ENCODE measurements around the gene IFFO2. TPM values are rescaled to one million over a fixed set of nuclear protein-coding genes. Genes with fewer than 3 reads are reported as not detected.
"Not testable (repeated sequence)": the region's sequence is repeated elsewhere in the genome, so short reads cannot be mapped to it uniquely, and the experiment has no call there.

IFFO2 gene
- polyA plus RNA-seq, 4 donors = 23.7 to 27.4 (median 25.2) TPM

DNA sequence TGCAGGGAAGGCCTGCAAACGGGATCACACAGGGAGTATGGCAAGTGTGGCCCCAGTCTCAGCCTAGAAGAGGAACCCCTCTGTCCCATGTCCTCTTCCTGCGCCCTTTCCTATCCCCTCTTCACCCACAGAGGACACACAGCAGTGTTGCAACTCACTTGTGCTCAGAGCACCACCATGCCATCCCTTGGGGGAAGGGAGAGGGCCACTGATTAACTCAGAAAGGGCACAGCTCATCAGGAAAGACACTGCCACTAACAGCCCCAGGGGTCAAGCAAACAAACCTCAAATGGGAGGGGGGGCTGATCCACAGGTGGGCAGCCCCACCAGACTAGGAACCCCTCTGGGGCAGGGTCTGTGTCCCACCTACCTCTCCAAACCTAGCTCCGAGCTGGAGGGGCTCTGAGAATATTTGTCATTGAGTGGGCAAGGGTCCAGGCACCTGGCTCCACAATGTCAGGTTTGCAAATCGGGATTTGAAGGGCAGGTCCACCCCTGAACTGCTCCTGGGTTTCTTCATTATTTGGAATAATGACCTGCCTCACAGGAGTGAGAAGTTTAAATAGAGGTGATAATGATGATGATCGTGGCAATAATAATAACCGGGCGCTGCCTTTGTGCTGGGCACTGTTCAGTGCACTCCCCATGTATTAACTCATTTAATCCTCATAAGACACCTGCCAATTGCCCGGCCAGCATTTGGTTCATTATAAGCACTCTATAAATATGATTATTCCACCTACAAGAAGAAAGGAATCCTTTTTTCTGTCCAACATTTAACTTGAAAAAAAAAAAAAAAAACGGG lies 55.1 kb downstream of the IFFO2 start:
- no peak for DNase-seq (ENCODE audit: low read depth in 4 of 4, low spot score in 3 of 4)

DNA sequence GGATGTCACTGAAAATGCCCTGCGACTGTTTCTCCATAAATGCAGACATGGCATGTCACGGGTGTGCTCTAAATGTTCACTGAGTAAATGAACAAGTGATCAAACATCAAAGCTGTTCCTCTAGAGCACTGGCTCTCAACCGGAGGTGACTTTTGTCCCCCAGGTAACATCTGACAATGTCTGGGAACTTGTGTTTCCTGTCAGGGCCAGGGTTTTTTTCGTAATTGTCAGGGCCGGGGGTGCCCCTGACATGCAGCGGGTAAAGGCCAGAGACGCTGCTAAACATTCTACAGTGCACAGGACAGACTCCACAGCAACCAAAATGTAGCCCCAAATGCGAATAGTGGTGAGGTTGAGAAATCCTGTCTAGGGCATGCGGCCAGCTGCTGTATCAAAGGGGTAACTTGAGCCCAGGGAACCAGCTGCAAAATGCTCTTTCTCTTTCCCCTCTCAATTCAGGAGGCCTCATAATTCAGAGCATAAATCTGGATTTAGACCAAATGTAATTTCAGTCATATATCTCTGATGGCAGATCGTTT lies 56.1 kb downstream of the IFFO2 start:
- DNase-seq (ENCODE audit: low read depth in 4 of 4, low spot score in 3 of 4) = no peak

DNA sequence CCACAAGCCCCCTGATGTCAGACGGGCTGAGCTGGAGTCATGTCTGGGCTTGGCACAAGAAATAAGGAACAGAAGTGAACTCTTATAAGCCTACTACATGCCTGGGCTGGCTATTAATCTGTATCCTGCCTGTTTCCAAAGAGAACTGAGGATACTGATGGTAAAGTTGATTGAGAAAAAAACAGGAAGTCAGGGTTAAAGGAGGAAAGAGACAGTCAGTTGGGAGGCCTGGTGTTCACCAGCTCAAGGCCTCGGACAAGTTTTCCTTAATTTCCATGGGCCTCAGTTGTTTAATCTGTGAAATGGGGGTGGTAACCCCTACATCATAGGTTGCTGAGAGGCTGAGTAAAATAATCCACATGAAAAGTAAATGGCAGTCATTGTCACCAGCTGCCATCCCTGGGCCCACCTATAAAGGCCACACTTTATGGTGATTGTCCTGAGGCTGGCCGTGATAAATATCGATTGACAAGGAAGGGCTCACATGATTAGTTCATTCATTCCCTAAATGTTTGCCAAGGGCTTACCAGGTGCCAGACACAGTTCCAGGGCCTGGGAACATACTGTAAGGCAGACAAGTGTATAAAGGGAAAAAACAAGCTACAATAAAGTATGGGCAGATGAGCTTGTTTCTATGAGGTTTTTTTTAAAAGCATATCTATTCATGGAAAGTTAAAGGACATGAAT lies 57.0 kb downstream of the IFFO2 start:
- no peak for DNase-seq (ENCODE audit: low read depth in 4 of 4, low spot score in 3 of 4)

DNA sequence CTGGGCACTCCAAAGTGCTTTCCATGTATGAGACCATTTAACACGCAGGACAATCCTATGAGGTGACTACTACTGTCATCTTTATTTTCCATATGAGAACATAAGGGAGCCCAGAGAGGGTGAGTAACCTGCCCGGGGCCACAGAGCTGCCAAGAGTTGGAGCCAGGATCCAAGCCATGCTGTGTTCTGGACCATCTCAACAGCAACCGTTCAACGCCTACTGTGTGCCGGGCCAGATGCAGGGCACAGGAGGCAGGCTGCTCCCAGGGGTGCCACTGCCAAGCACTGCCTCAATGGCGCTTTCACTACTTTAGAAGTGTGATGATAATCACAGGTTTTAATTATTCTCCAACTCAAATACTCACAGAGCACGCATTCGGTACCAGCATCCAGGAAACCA lies 57.9 kb downstream of the IFFO2 start:
- no peak for DNase-seq (ENCODE audit: low read depth in 4 of 4, low spot score in 3 of 4)

DNA sequence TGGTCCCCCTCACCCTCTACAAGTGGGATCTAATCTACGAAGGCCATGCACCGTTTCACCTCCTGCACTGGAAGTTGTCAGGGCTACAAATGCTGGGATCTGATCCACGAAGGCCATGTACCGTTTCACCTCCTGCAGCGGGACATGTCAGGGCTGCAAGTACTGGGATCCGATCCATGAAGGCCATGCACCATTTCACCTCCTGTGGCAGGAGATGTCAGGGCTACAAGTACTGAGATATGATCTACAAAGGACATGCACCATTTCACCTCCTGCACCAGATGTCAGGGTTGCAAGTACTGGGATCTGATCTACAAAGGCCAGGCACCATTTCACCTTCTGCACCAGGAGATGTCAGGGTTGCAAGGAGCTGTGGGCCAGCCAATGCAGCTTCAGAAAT lies 61.2 kb downstream of the IFFO2 start:
- no peak for DNase-seq (ENCODE audit: low read depth in 4 of 4, low spot score in 3 of 4)

DNA sequence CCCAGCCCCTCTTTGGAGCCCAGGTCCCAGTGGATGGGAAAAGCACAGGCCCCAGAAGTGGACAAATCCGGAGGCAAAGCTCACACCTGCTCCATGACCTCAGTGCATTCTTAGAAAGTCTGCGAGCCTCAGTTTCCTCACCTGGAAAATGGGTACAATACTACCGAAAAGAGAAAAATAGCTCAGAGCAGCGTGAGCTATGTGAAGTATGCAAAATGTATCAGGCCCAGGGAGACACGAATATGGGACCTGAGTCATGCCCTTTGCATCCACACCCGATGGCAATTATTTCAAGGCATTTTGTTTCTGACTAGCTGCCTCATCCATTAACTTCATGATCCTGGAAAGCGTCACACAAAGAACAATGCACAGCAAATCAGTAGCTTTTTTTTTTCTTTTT lies 63.4 kb downstream of the IFFO2 start:
- no peak for DNase-seq (ENCODE audit: low read depth in 4 of 4, low spot score in 3 of 4)

DNA sequence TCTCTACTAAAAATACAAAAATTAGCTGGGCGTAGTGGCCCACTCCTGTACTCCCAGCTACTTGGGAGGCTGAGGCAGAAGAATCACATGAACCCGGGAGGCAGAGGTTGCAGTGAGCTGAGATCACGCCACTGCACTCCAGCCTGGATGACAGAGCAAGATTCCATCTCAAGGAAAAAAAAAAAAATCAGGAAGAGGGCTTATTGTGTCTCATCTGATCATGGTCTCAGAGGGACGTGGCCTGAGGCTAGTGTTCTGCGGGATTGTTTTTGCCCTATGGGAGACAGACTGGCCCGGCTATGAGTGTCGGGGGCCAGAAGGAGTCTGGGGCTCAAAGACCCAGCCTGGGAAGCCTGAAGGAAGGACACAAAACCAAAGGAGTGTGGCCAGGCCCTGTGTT lies 64.6 kb downstream of the IFFO2 start:
- not testable (repeated sequence) for DNase-seq (ENCODE audit: low read depth in 4 of 4, low spot score in 3 of 4)

DNA sequence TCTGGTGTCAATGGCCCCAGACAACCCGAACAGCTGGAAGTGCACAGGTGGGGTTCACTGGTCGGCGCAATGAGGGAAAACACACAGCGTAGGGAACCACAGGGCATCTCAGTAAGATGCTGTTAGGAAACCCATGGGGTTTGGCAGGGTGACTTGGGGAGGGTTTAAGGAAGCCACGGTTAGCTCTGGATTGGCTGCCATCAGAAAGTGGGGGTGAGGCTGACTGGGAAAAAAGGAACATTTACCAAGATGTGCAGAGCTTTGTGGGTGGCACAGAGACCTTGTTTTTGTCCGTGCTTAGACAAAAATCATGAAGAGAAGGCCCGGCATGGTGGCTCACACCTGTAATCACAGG lies 65.1 kb downstream of the IFFO2 start:
- DNase-seq (ENCODE audit: low read depth in 4 of 4, low spot score in 3 of 4) = no peak

DNA sequence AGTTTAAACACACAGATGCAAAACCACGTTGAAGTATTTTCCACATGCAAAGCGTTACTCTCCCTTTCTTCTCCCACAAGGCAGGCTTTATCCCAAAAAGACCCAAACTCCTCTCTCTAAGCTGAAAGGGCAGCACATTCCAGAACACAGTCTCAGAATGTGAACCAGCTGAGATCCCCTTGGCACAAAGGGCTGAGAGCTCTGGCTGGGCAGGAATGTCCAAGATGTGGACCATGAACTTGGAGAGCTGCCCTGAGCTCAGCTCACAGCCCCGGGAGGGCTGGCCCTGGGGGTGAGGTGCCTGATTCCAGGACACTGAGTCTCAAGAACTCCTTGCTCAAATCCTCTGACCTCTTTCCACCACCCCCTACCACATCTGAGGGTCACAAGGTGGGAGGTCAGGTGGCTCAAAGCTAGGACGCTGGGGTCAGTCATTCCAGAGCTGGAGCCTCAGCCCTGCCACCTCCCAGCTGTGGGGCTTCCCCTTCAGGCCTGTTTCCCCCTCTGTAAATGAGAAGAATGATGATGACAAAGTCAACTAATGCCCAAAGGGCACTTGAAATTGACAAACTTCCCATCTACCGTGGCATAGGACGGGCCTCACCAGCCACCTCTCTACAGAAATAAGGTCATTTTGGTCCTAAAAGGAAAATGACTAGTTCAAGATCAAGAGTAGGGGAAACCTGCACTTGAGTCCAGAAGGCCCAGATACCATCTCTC lies 65.6 kb downstream of the IFFO2 start:
- no peak for DNase-seq (ENCODE audit: low read depth in 4 of 4, low spot score in 3 of 4)

DNA sequence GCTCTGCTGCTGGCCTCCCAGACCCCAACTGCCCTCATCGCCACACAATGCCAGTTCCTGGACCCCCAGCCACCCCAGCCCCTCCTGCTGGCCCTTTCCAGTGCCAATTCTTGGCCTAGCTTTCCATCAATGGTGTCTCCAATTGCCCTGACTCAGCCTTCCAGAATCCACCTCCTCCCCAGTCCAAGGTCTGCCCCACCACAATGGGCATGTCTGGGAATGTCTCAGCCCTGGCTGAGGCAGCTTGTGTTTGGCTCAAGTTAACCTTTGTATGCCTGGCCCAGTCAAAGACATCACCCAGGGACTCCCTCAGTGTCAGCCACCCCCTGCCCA lies 70.5 kb downstream of the IFFO2 start:
- DNase-seq (ENCODE audit: low read depth in 4 of 4, low spot score in 3 of 4) = no peak

DNA sequence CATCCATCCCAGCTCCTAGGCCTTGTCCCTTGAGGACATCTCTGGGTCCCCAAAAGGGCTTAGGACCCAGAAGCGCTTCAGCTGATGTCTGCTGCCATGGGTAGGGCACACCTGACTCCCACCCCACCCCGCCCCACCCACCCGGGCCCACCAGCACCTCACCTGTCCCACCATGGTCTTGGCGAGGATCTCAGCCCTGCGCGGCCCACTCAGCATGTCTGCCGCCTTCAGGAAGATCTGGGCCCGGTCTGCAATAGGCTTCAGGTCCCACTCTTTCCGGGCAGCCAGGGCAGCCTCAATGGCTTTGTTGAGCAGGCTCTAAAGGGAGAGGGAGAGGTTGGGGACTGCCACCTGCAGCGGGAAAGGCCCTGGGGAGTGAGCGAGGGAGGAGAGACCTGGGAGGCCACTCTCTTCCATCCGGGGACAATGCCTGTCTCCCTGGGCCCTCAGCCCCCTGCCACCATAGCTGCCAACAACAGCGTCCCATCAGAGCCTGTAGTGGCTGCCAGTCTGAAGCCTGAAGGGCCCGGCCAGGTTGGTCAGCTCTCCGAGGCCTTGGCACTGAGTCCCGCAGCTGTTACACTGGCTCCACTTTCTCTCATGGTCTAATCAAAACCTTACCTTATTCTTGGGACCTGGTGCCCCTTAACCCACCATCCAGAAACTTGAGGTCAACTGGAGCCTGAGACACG lies 71.0 kb downstream of the IFFO2 start:
- DNase-seq (ENCODE audit: low read depth in 4 of 4, low spot score in 3 of 4) = no peak

DNA sequence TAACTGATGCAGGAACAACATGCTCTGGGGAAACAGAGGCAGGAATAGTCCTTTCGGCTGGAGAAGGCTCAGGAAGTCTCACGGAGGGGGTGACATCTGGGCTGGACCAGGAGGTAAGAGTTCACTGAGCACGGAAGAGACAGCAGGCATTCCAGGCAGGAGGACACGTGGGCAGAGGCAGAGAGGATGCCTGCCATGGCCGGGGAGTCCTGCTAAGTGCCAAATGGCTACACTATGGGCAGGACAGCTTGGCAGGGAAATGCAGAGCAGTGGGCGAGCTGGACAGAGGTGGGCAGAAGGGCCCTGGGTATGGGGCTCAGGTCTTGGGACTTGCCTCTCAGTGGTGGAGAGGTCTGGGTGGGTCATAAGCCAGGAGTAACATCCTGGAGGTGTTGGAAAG lies 71.7 kb downstream of the IFFO2 start:
- DNase-seq (ENCODE audit: low read depth in 4 of 4, low spot score in 3 of 4) = no peak

DNA sequence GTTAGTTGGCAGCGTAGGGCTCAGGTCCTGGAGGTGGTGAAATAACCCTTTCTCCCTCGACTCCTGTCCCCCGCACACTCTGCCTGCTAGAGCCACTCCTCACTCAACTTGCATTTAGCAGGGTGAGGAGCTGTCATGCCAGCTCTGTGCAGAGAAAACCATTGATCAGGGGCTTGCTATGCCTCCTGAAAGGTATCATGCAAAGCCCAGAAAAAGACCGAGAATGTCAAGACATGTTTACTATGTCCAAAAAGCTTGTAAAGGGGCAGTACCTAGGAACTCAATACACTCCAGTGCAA lies 72.1 kb downstream of the IFFO2 start:
- DNase-seq (ENCODE audit: low read depth in 4 of 4, low spot score in 3 of 4) = no peak

DNA sequence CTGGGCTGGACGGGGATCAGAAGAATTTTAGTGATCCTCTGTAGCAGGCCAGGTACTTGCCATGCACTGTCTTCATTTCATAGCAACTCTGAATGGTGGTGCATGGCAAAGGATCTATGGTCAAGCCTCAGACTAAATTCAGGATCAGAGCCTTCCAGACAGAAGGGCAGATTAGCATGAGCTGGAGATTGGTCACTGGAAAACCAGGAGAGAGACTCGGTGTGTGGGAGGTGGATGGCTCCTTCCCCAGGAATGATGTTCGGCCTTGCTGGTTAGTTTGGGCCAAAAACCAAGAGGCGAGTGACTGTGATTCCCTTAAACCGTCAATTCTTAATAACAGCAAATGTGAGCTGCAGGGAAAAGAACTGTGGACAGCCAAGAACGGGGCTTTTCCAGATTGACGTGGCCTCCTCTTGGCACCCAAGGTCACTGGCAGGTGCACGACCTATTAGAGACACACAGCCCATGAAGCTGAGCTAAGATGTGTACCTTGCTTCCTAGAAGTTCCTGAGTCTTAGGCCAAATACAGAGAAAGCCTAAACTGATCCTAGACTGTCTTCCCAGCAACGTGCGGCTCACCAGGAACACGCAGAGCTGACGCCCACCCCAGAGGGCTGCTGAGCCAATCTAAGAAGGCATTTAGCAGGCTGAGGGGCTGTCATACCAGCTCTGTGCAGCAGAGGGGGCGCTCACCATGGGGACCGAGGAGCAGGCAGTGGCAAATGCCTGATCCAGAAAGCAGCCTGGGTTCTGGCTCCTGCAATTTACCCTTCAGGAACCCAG lies 72.6 kb downstream of the IFFO2 start:
- peak in 1 of 4 donors; percentile 49 for DNase-seq (ENCODE audit: low read depth in 4 of 4, low spot score in 3 of 4)

DNA sequence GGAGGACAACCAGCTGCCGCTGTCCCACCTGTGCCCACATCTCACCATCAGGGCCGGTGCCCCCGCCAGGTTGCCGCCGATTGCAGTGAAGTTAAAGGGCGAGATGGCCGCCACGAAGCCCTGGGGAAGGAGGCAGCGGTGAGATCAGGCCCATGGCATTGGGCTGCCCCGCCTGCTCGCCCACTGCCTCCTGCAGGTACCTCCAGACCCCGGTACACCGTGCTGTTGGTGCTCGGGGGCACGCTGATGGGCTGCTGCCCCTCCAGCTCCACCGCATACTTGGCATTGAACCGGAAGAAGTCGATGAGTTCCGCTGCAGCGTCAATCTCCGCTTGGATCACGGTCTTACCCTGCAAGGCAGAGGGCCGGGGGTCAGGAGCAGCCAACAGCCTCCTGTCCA lies 73.4 kb downstream of the IFFO2 start:
- no peak for DNase-seq (ENCODE audit: low read depth in 4 of 4, low spot score in 3 of 4)

DNA sequence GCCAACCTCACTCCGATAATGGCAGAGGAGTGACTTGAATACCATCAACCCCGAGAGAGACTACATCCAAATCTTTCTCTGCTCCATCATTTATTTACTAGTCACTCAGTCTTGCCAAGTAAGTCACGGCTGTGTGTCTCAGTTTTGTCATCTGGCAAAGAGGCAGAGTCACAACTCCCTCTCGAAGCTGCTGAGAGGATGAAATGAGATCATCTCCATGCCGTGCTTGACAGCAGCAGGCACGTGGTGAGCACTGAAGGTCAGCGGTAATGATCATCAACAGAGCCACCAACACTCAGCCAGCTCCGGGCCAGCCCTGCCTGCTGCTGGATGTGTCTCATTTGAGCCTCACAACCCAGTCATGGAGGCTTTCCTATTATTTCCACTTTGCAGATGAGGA lies 74.0 kb downstream of the IFFO2 start:
- DNase-seq (ENCODE audit: low read depth in 4 of 4, low spot score in 3 of 4) = no peak

DNA sequence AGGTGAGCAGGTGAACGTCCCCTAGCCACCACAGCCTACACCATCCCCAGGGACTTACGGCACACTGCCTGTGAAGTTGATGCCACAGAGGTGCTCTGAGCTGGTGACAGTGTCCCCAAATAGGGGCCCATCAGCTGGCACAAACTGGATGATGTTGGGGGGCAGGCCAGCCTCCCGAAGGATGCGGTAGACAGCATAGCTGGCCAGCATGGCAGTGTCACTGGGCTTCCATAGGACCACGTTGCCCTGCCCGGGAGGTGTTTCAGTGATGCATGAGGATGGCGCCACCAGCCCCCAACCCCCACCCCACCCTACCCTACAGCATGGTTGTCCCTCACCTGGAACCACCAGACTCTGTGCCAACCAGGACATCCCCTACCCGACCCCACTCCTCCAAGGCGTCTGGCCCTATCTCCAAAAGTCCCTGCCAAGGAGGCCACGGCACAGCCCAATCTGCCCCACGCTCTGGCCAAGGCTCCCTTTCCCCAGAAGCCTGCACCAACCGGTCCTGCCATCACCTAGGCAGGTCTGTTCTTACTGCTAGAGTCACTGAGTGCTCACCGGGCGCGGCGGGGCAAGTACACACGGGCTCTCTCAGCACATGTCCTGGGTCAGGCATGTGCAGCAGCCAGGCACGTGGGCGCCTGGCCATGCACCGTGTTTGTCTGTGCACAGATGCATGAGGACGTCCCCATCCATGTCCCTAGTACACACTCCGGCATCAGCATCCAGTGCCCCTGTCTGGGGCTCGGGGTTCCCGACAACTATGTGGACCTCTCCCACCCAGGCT lies 74.6 kb downstream of the IFFO2 start:
- DNase-seq (ENCODE audit: low read depth in 4 of 4, low spot score in 3 of 4) = no peak

DNA sequence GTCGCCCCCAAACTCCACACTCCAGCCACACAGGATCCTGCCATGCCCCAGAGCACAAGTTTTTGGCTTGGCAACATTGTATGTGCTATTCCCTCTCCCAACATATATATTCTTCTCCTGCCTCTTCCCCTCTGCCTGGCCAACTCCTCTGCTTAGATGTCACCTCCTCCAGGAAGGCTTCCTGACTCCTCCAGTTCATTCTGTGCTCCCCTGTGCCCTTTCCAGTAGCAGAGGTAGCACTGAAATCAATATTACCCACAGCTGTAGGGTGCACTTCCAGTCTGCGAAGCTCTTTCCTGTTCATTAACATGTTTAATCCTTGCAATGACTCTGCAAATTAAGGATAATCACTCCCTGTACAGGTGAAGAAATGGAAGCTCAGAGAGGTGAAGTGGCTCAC lies 75.3 kb downstream of the IFFO2 start:
- no peak for DNase-seq (ENCODE audit: low read depth in 4 of 4, low spot score in 3 of 4)

DNA sequence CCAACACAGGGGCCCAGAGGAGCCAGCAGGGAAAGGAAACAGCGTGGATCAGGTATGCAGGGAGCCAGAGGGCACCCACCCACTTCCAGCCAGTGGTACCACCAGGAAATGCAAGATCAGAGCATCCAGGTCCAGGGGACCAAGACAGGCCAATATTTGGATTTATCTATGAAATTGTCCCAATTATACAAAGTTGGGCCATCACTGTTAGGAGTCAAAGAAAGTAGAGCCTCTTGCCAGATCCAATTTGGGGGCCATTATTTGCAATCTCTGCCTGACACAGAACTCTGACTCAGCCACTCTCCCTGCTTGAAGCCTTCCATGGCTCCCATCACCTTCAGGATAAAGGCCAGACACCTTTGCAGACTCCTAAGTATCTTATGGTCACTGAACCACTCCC lies 75.9 kb downstream of the IFFO2 start:
- DNase-seq (ENCODE audit: low read depth in 4 of 4, low spot score in 3 of 4) = no peak
